ENCODE data around the gene CACNA2D3.

GRCh38 chr3:54573858-54574257 is 451.5 kb downstream of the CACNA2D3 start:
- TF ChIP-seq CTCF (optimal IDR thresholded peaks at IDR 0.05 in 1 of 3, IDR thresholded peaks at IDR 0.05 in 1 of 3, conservative IDR thresholded peaks at IDR 0.05 in 1 of 3; ENCODE audit: extremely low read depth in 1 of 3, insufficient read depth in 2 of 3, low read length in 3 of 3) = no peak
- TF ChIP-seq EZH2 (IDR thresholded peaks at IDR 0.05; ENCODE audit: low read length) = no peak
